Type B pancreatic cell (in vitro differentiated cells): ENCODE data around the gene TMBIM1. TPM values are rescaled to one million over a fixed set of nuclear protein-coding genes. Genes with fewer than 3 reads are reported as not detected.

ENCODE experiments used
- DNase-seq: peaks from one replicate; pipeline ENCODE4 v3.0.0; 2021; ENCODE audit warnings: mixed read lengths; ENCODE audit not compliant: unreplicated experiment; ENCODE audit errors: extremely low spot score
- H3K27ac Mint-ChIP-seq: 2 replicates; pipeline ENCODE4 v1.8.0; 2021; ENCODE audit warnings: mild to moderate bottlenecking, mixed read lengths
- H3K27me3 Mint-ChIP-seq: 2 replicates; pipeline ENCODE4 v1.8.0; 2021; ENCODE audit warnings: mixed read lengths
- H3K36me3 Mint-ChIP-seq: 2 replicates; pipeline ENCODE4 v1.8.0; 2021; ENCODE audit warnings: mixed read lengths
- H3K4me1 Mint-ChIP-seq: one replicate; pipeline ENCODE4 v1.8.0; 2021; ENCODE audit warnings: mixed read lengths; ENCODE audit not compliant: unreplicated experiment
- H3K4me3 Mint-ChIP-seq: 2 replicates; pipeline ENCODE4 v1.8.0; 2021; ENCODE audit warnings: mild to moderate bottlenecking, mixed read lengths
- H3K9me3 Mint-ChIP-seq: 2 replicates; pipeline ENCODE4 v1.8.0; 2021; ENCODE audit warnings: mixed read lengths
- CTCF ChIP-seq: fragments of 200-600 bp; sonication (generic); conservative IDR thresholded peaks from 2 replicates; pipeline ENCODE4 v1.5.0; 2021; ENCODE audit warnings: antibody characterized with exemption, mild to moderate bottlenecking
- total RNA-seq: library from RNA; stranded (reverse); gene quantifications from 2 replicates; pipeline ENCODE4 v1.2.1, GENCODE V29; 2021; ENCODE audit warnings: low replicate concordance

Gene TMBIM1
- total RNA-seq, 1 donor from 2014 or later: 94.5 TPM

GRCh38 chr2:218245214-218245613, 47.1 kb downstream of the TMBIM1 start:
- no peak for DNase-seq
- TF ChIP-seq CTCF: no peak
- no peaks in the 10 kb centered on the region for H3K9me3 Mint-ChIP-seq
- H3K27ac Mint-ChIP-seq: peak overlapping the region; percentile 86
- peaks cover 8% of the 10 kb centered on the region for H3K4me1 Mint-ChIP-seq
- no peaks in the 10 kb centered on the region for H3K27me3 Mint-ChIP-seq
- peak overlapping the region; percentile 65 for H3K4me3 Mint-ChIP-seq
- peaks cover 24% of the 10 kb centered on the region for H3K36me3 Mint-ChIP-seq

GRCh38 chr2:218244665-218245064, 47.6 kb downstream of the TMBIM1 start:
- H3K4me1 Mint-ChIP-seq: peaks cover 8% of the 10 kb centered on the region
- H3K4me3 Mint-ChIP-seq: peak overlapping the region; percentile 65
- DNase-seq: no peak
- no peaks in the 10 kb centered on the region for H3K27me3 Mint-ChIP-seq
- no peaks in the 10 kb centered on the region for H3K9me3 Mint-ChIP-seq
- no peak for TF ChIP-seq CTCF
- H3K36me3 Mint-ChIP-seq: peaks cover 20% of the 10 kb centered on the region
- peak overlapping the region; percentile 86 for H3K27ac Mint-ChIP-seq

- no peaks in the 10 kb centered on the region for H3K9me3 Mint-ChIP-seq
- H3K36me3 Mint-ChIP-seq: peaks cover 19% of the 10 kb centered on the region
- no peaks in the 10 kb centered on the region for H3K27me3 Mint-ChIP-seq
- peak overlapping the region; percentile 65 for H3K4me3 Mint-ChIP-seq
- TF ChIP-seq CTCF: no peak
- peak overlapping the region; percentile 86 for H3K27ac Mint-ChIP-seq
- no peak for DNase-seq
- peaks cover 8% of the 10 kb centered on the region for H3K4me1 Mint-ChIP-seq
These were observed 48.1 kb downstream of the TMBIM1 start for GRCh38 chr2:218244204-218244603.

- no peaks in the 10 kb centered on the region for H3K9me3 Mint-ChIP-seq
- H3K4me3 Mint-ChIP-seq: no peak overlapping the region
- H3K27ac Mint-ChIP-seq: no peak overlapping the region
- H3K36me3 Mint-ChIP-seq: peaks cover 25% of the 10 kb centered on the region
- H3K4me1 Mint-ChIP-seq: no peaks in the 10 kb centered on the region
- DNase-seq: no peak
- TF ChIP-seq CTCF: no peak
- no peaks in the 10 kb centered on the region for H3K27me3 Mint-ChIP-seq
These were observed 53.4 kb downstream of the TMBIM1 start for GRCh38 chr2:218238887-218239286.

GRCh38 chr2:218236829-218237228, 55.5 kb downstream of the TMBIM1 start:
- Mint-ChIP-seq H3K36me3 (peaks cover 31% of the 10 kb centered on the region), H3K27me3 (no peaks in the 10 kb centered on the region)

More at GRCh38 chr2:218236829-218237228, 55.5 kb downstream of the TMBIM1 start:
- DNase-seq: no peak
- Mint-ChIP-seq H3K9me3 (no peaks in the 10 kb centered on the region), H3K4me3 (no peak overlapping the region), H3K4me1 (no peaks in the 10 kb centered on the region), H3K27ac (no peak overlapping the region)
- TF ChIP-seq CTCF: no peak
